Astrocyte (in vitro differentiated cells and primary cell): ENCODE data around the gene XRN2. TPM values are rescaled to one million over a fixed set of nuclear protein-coding genes. Genes with fewer than 3 reads are reported as not detected.

Source experiments
- DNase-seq: peaks from one replicate; pipeline ENCODE4 v3.0.0-alpha.2; 2010; ENCODE audit warnings: low read depth
- FAIRE-seq: peaks from 2 replicates; lab custom pipeline; 2011; peaks lifted over from hg19 to GRCh38; lab: Jason Lieb, UNC
- H2AFZ ChIP-seq: 2 replicates; pipeline ENCODE4 v1.6.0; 2012; ENCODE audit warnings: low read depth, low read length, inconsistent platforms
- H3K27ac ChIP-seq: 2 replicates; pipeline ENCODE4 v1.5.1; 2011; ENCODE audit warnings: low read depth, low read length, inconsistent platforms
- H3K27me3 ChIP-seq: 2 replicates; pipeline ENCODE4 v1.6.0; 2011; ENCODE audit warnings: low read length, inconsistent platforms; ENCODE audit not compliant: insufficient read depth
- H3K36me3 ChIP-seq: 2 replicates; pipeline ENCODE4 v1.5.1; 2011; ENCODE audit warnings: low read length, inconsistent platforms; ENCODE audit not compliant: insufficient read depth
- H3K4me1 ChIP-seq: 2 replicates; pipeline ENCODE4 v1.5.1; 2011; ENCODE audit warnings: low read length, inconsistent platforms; ENCODE audit not compliant: insufficient read depth
- H3K4me2 ChIP-seq: 2 replicates; pipeline ENCODE4 v1.6.0; 2012; ENCODE audit warnings: low read length, inconsistent platforms
- H3K4me3 ChIP-seq: 2 replicates; pipeline ENCODE4 v1.5.1; 2011; ENCODE audit warnings: low read depth, mild to moderate bottlenecking, low read length, inconsistent platforms; ENCODE audit not compliant: insufficient read depth
- H3K79me2 ChIP-seq: 2 replicates; pipeline ENCODE4 v1.6.0; 2012; ENCODE audit warnings: mild to moderate bottlenecking, low read length, inconsistent platforms; ENCODE audit not compliant: insufficient read depth
- H3K9ac ChIP-seq: 2 replicates; pipeline ENCODE4 v1.6.0; 2012; ENCODE audit warnings: mild to moderate bottlenecking, low read length, inconsistent platforms
- H3K9me3 ChIP-seq: 2 replicates; pipeline ENCODE4 v1.5.1; 2012; ENCODE audit warnings: low read depth, mild to moderate bottlenecking, low read length, inconsistent platforms; ENCODE audit not compliant: insufficient read depth
- H4K20me1 ChIP-seq: 2 replicates; pipeline ENCODE4 v1.6.0; 2012; ENCODE audit warnings: low read length, inconsistent platforms; ENCODE audit not compliant: insufficient read depth
- H3K27ac Mint-ChIP-seq: one replicate; pipeline ENCODE4 v1.8.0; 2021; ENCODE audit warnings: mild to moderate bottlenecking, mixed read lengths; ENCODE audit not compliant: unreplicated experiment
- H3K27me3 Mint-ChIP-seq: one replicate; pipeline ENCODE4 v1.8.0; 2021; ENCODE audit warnings: low read depth, mixed read lengths; ENCODE audit not compliant: unreplicated experiment
- H3K36me3 Mint-ChIP-seq: one replicate; pipeline ENCODE4 v1.8.0; 2021; ENCODE audit warnings: low read depth, mixed read lengths; ENCODE audit not compliant: unreplicated experiment
- H3K4me1 Mint-ChIP-seq: one replicate; pipeline ENCODE4 v1.8.0; 2021; ENCODE audit warnings: low read depth, mixed read lengths; ENCODE audit not compliant: unreplicated experiment
- H3K4me3 Mint-ChIP-seq: one replicate; pipeline ENCODE4 v1.8.0; 2021; ENCODE audit warnings: mild to moderate bottlenecking, moderate library complexity, mixed read lengths; ENCODE audit not compliant: unreplicated experiment
- H3K9me3 Mint-ChIP-seq: one replicate; pipeline ENCODE4 v1.8.0; 2021; ENCODE audit warnings: mild to moderate bottlenecking, mixed read lengths; ENCODE audit not compliant: unreplicated experiment
- EZH2 ChIP-seq: IDR thresholded peaks from 2 replicates; pipeline ENCODE4 v1.6.1; 2012; ENCODE audit warnings: mild to moderate bottlenecking, low read length, inconsistent platforms; ENCODE audit not compliant: insufficient read depth
- total RNA-seq: library from RNA; stranded (reverse); gene quantifications from 2 replicates; pipeline ENCODE4 v1.2.1, GENCODE V29; 2021
- TF ChIP-seq, protein P1 (sequence below): IDR thresholded peaks from 2 replicates; pipeline ENCODE4 v1.5.1; 2011; ENCODE audit warnings: low read depth, mild to moderate bottlenecking, inconsistent platforms, low read length, moderate library complexity; ENCODE audit not compliant: insufficient read depth

XRN2 gene
- total RNA-seq, 1 donor from 2014 or later, result 74.5 TPM

DNA sequence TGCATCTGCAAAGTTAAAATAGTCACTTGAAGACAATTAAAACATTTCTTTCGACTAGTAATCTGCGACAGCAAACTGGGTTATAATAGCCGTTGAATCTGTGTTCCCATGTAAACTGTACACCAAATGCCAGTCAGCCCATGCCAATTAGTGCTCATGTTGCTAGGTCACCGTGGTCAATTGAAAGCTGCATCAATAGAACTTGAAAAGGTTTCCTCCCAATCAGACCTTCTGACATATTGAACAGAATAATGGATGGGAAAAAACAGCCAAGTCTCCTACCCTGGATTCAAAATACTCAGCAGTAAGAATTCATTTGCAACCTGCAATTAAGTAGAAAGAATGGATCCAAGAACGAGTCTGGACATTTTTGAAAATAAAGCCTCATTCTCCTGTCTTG lies 83.0 kb downstream of the XRN2 start:
- H3K36me3 Mint-ChIP-seq, result peaks cover 6% of the 10 kb centered on the region
- H3K9ac ChIP-seq, result no peak overlapping the region
- no peak overlapping the region for H2AFZ ChIP-seq
- H3K79me2 ChIP-seq, result no peaks in the 10 kb centered on the region
- FAIRE-seq, result no peak
- H3K27ac Mint-ChIP-seq, result no peak overlapping the region
- no peaks in the 10 kb centered on the region for H3K9me3 Mint-ChIP-seq
- H3K9me3 ChIP-seq, result no peaks in the 10 kb centered on the region
- H3K4me2 ChIP-seq, result no peak overlapping the region
- peaks cover 5% of the 10 kb centered on the region for H3K27me3 ChIP-seq
- peaks cover 29% of the 10 kb centered on the region for H4K20me1 ChIP-seq
- no peak overlapping the region for H3K4me3 ChIP-seq
- no peak overlapping the region for H3K4me3 Mint-ChIP-seq
- no peaks in the 10 kb centered on the region for H3K4me1 ChIP-seq
- no peak for DNase-seq
- H3K27me3 Mint-ChIP-seq, result peaks cover 3% of the 10 kb centered on the region
- H3K36me3 ChIP-seq, result peaks cover 31% of the 10 kb centered on the region
- H3K27ac ChIP-seq, result no peak overlapping the region
- TF ChIP-seq, protein P1, sequence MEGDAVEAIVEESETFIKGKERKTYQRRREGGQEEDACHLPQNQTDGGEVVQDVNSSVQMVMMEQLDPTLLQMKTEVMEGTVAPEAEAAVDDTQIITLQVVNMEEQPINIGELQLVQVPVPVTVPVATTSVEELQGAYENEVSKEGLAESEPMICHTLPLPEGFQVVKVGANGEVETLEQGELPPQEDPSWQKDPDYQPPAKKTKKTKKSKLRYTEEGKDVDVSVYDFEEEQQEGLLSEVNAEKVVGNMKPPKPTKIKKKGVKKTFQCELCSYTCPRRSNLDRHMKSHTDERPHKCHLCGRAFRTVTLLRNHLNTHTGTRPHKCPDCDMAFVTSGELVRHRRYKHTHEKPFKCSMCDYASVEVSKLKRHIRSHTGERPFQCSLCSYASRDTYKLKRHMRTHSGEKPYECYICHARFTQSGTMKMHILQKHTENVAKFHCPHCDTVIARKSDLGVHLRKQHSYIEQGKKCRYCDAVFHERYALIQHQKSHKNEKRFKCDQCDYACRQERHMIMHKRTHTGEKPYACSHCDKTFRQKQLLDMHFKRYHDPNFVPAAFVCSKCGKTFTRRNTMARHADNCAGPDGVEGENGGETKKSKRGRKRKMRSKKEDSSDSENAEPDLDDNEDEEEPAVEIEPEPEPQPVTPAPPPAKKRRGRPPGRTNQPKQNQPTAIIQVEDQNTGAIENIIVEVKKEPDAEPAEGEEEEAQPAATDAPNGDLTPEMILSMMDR, result no peak
- TF ChIP-seq EZH2, result no peak
- H3K4me1 Mint-ChIP-seq, result peaks cover 2% of the 10 kb centered on the region

DNA sequence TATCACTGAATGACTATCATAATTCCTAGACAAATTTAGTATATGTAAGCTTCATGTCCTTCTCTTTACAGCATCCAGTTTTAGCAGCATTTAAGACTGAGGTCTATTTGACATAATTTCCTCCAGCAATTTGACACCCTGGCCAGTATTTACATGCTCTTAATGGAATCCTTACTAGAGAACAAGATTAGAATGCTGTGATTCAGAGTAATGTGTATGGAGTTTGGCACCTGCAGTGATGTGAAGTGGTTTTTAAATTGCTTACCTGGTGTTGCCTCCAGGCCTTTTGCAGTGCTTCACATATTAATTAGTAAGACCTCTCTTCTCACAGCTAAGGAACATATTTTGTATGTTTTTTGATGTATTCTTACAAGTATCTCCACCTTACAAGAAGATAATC lies 84.4 kb downstream of the XRN2 start:
- Histone ChIP-seq H3K27me3 (peaks cover 19% of the 10 kb centered on the region), H3K9ac (no peak overlapping the region), H3K79me2 (no peaks in the 10 kb centered on the region), H3K27ac (no peak overlapping the region), H4K20me1 (peaks cover 34% of the 10 kb centered on the region), H2AFZ (no peak overlapping the region), H3K4me3 (no peak overlapping the region), H3K4me2 (no peak overlapping the region), H3K4me1 (no peaks in the 10 kb centered on the region), H3K9me3 (no peaks in the 10 kb centered on the region), H3K36me3 (peaks cover 24% of the 10 kb centered on the region)
- FAIRE-seq, result no peak
- H3K4me1 Mint-ChIP-seq, result no peaks in the 10 kb centered on the region
- H3K36me3 Mint-ChIP-seq, result peaks cover 6% of the 10 kb centered on the region
- DNase-seq, result no peak
- TF ChIP-seq, protein P1, result no peak
- TF ChIP-seq EZH2, result no peak
- no peaks in the 10 kb centered on the region for H3K9me3 Mint-ChIP-seq
- peaks cover 14% of the 10 kb centered on the region for H3K27me3 Mint-ChIP-seq
- no peak overlapping the region for H3K4me3 Mint-ChIP-seq
- H3K27ac Mint-ChIP-seq, result no peak overlapping the region

DNA sequence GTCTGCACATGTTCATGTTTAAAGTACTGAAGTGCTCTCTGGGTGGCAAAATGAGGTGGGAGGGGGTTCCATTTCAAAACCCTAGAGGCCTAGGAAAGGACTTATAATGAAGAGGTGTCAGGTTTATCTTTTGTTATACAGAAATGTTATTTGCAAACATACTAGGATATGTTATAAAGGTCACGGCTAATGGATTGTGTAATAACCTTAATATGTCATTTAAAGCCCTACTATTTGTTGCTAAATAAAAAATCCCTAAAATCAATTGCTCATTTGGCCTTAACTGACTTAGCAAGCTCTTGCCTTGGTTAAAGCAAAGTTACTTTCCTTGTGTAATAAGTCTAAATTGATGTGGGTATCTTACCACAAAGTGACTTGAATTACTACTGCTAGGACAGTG lies 85.4 kb downstream of the XRN2 start:
- no peak for TF ChIP-seq EZH2
- TF ChIP-seq, protein P1, result no peak
- Histone ChIP-seq H3K79me2 (no peaks in the 10 kb centered on the region), H3K4me1 (no peaks in the 10 kb centered on the region), H3K9me3 (no peaks in the 10 kb centered on the region), H4K20me1 (peaks cover 40% of the 10 kb centered on the region), H3K27me3 (peaks cover 30% of the 10 kb centered on the region), H2AFZ (no peak overlapping the region), H3K9ac (no peak overlapping the region), H3K27ac (no peak overlapping the region), H3K36me3 (peaks cover 20% of the 10 kb centered on the region), H3K4me2 (no peak overlapping the region), H3K4me3 (no peak overlapping the region)
- Mint-ChIP-seq H3K4me1 (no peaks in the 10 kb centered on the region), H3K36me3 (peaks cover 6% of the 10 kb centered on the region), H3K27ac (no peak overlapping the region), H3K27me3 (peaks cover 24% of the 10 kb centered on the region), H3K4me3 (no peak overlapping the region), H3K9me3 (no peaks in the 10 kb centered on the region)
- no peak for DNase-seq
- FAIRE-seq, result no peak
